ENCODE results near the gene RAPGEF6. TPM values are rescaled to one million over a fixed set of nuclear protein-coding genes. Genes with fewer than 3 reads are reported as not detected.

Gene RAPGEF6
- polyA plus RNA-seq, 1 donor from 2014 or later, result 121 TPM

- H3K4me3 ChIP-seq (ENCODE audit: low read length), result no peak overlapping the region
- no peak overlapping the region for H3K4me2 ChIP-seq (ENCODE audit: low read length)
- no peak overlapping the region for H2AFZ ChIP-seq (ENCODE audit: low read depth, low read length)
- no peak overlapping the region for H3K9ac ChIP-seq (ENCODE audit: low read length)
- H3K9me3 ChIP-seq (ENCODE audit: low read length), result no peaks in the 10 kb centered on the region
- H3K9me2 ChIP-seq (ENCODE audit: insufficient read depth, low read length), result no peaks in the 10 kb centered on the region
- H3F3A ChIP-seq (ENCODE audit: insufficient read depth, low read length, poor library complexity, severe bottlenecking), result no peaks in the 10 kb centered on the region
- H3K27ac ChIP-seq (ENCODE audit: low read length), result no peak overlapping the region
- peaks cover 17% of the 10 kb centered on the region for H3K36me3 ChIP-seq (ENCODE audit: insufficient read depth, low read length)
- H4K20me1 ChIP-seq (ENCODE audit: insufficient read depth), result no peaks in the 10 kb centered on the region
- H3K79me2 ChIP-seq (replicated peaks; ENCODE audit: insufficient read depth, low read length), result no peaks in the 10 kb centered on the region
- TF ChIP-seq EP300 (conservative IDR thresholded peaks at IDR 0.05; ENCODE audit: poor library complexity, severe bottlenecking), result no peak
- TF ChIP-seq EZH2 (IDR thresholded peaks at IDR 0.05; ENCODE audit: borderline replicate concordance, insufficient read depth, low read length, poor library complexity, severe bottlenecking), result no peak
- no peak for TF ChIP-seq SMC3 (conservative IDR thresholded peaks at IDR 0.05; ENCODE audit: poor library complexity)
- TF ChIP-seq RAD21 (conservative IDR thresholded peaks at IDR 0.05), result no peak
- TF ChIP-seq, protein P1, sequence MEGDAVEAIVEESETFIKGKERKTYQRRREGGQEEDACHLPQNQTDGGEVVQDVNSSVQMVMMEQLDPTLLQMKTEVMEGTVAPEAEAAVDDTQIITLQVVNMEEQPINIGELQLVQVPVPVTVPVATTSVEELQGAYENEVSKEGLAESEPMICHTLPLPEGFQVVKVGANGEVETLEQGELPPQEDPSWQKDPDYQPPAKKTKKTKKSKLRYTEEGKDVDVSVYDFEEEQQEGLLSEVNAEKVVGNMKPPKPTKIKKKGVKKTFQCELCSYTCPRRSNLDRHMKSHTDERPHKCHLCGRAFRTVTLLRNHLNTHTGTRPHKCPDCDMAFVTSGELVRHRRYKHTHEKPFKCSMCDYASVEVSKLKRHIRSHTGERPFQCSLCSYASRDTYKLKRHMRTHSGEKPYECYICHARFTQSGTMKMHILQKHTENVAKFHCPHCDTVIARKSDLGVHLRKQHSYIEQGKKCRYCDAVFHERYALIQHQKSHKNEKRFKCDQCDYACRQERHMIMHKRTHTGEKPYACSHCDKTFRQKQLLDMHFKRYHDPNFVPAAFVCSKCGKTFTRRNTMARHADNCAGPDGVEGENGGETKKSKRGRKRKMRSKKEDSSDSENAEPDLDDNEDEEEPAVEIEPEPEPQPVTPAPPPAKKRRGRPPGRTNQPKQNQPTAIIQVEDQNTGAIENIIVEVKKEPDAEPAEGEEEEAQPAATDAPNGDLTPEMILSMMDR (IDR thresholded peaks at IDR 0.05; ENCODE audit: poor library complexity, severe bottlenecking), result no peak
- TF ChIP-seq POLR2AphosphoS5 (IDR thresholded peaks at IDR 0.05), result no peak
- TF ChIP-seq MXI1 (conservative IDR thresholded peaks at IDR 0.05; ENCODE audit: poor library complexity, severe bottlenecking), result no peak
- H3K27me3 ChIP-seq (ENCODE audit: insufficient read depth, low read depth, low read length), result no peaks in the 10 kb centered on the region
Observed at GRCh38 chr5:131495536-131496399, 139.3 kb downstream of the RAPGEF6 start.

DNA sequence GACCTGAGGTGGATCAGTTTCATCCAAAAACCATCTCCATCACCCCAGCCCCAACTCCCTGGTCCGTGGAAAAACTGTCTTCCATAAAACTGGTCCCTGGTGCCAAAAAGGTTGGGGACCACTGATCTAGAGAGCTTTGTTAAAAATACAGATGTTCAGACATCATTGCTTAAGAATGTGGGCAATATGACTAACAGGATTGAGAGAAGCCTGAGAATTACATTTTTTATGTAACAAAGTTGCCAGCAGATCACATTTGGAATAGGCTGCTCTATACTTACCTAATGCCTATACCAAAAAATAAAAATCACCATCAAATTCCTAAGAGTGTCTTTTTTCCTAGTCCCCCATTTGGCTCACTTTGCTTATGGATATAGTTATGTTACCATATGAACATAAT, 143.3 kb downstream of the RAPGEF6 start:
- H3K36me3 ChIP-seq (ENCODE audit: insufficient read depth, low read length), result peaks cover 8% of the 10 kb centered on the region
- TF ChIP-seq TAF1 (IDR thresholded peaks at IDR 0.05; ENCODE audit: low read depth), result no peak
- no peak for TF ChIP-seq MXI1 (conservative IDR thresholded peaks at IDR 0.05; ENCODE audit: poor library complexity, severe bottlenecking)
- no peak for TF ChIP-seq EZH2 (IDR thresholded peaks at IDR 0.05; ENCODE audit: borderline replicate concordance, insufficient read depth, low read length, poor library complexity, severe bottlenecking)
- no peak for TF ChIP-seq REST (IDR thresholded peaks at IDR 0.05; ENCODE audit: borderline replicate concordance)
- TF ChIP-seq SMC3 (conservative IDR thresholded peaks at IDR 0.05; ENCODE audit: poor library complexity), result no peak

More for the DNA sequence above, 143.3 kb downstream of the RAPGEF6 start:
- no peak overlapping the region for H3K9ac ChIP-seq (ENCODE audit: low read length)
- H3K9me3 ChIP-seq (ENCODE audit: low read length), result no peaks in the 10 kb centered on the region
- no peak overlapping the region for H2AFZ ChIP-seq (ENCODE audit: low read depth, low read length)
- no peaks in the 10 kb centered on the region for H3K9me2 ChIP-seq (ENCODE audit: insufficient read depth, low read length)
- no peaks in the 10 kb centered on the region for H3K27me3 ChIP-seq (ENCODE audit: insufficient read depth, low read depth, low read length)
- H3K27ac ChIP-seq (ENCODE audit: low read length), result no peak overlapping the region
- no peak overlapping the region for H3K4me3 ChIP-seq (ENCODE audit: low read length)
- H3K79me2 ChIP-seq (replicated peaks; ENCODE audit: insufficient read depth, low read length), result no peaks in the 10 kb centered on the region
- H3K4me2 ChIP-seq (ENCODE audit: low read length), result no peak overlapping the region
- no peaks in the 10 kb centered on the region for H4K20me1 ChIP-seq (ENCODE audit: insufficient read depth)
- H3F3A ChIP-seq (ENCODE audit: insufficient read depth, low read length, poor library complexity, severe bottlenecking), result no peaks in the 10 kb centered on the region

Data from neural cell (in vitro differentiated cells).